ENCODE measurements around the gene RTRAF. TPM values are rescaled to one million over a fixed set of nuclear protein-coding genes. Genes with fewer than 3 reads are reported as not detected.

The RTRAF gene
- total RNA-seq, 1 donor from 2014 or later, result 276 TPM

DNA sequence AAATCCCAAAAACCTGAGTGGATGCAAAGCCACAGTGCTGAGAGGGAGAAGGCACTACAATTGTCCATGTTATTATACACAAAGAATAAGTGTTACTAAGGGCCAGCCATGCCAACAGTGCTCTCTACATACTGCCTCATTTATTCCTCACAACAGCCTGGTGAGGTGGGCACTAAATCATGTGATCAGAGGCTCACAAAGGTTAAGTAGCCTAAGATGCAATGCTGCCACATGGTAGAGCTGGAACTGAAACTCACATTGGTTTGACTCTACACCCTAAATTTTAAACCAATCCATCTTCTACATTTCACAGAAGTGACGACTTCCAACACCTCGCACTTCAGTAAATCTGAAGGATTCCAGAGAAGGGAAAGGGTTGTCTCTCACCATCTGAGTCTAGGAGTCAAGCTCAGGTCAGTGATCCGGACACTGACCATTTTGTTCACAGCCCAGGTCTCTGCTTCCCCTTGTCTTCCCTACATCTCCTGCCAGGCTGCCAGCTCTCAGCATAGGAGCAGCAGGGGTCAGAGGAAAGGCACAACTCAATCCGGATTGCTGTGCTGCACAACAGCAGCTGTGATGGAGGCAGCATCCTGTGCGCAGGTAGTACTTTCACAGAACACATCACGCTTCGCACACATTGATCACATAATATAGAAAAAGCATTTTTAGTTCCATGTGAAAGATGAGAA lies 49.9 kb downstream of the RTRAF start:
- ATAC-seq, result no peak
- intact Hi-C loops (cut with DNase I), result no loop called here
- DNase-seq (ENCODE audit: missing footprints), result no peak

DNA sequence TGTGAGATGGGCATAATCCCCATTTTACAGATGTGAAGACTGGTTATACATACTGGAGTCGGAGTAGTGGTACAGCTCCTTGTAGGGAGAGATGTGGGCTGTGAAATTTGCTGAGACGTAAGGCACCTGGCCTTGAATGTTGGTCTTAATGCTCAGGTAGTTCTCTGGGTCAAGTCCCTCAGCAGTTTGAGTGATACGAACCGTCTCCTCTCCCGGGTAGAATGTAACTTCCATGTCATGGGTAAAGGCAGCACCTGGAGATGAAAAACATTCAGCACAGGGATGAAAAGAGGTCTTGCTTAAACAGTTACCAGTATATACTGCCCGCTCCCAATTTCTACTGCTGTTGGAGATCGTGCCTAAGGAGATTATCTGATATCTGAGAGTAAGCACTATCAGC lies 51.3 kb downstream of the RTRAF start:
- ATAC-seq (no peak), DNase-seq (ENCODE audit: missing footprints) (no peak)
- intact Hi-C loops (cut with DNase I), result no loop called here

GRCh38 chr14:52042371-52043289 lies 53.3 kb downstream of the RTRAF start:
- intact Hi-C loops (cut with DNase I), result no loop called here
- DNase-seq (ENCODE audit: missing footprints) (no peak), ATAC-seq (no peak)

- intact Hi-C loops (cut with DNase I), result no loop called here
Observed at GRCh38 chr14:52043690-52044089, 54.3 kb downstream of the RTRAF start.

GRCh38 chr14:52044791-52045522 lies 55.6 kb downstream of the RTRAF start:
- DNase-seq (ENCODE audit: missing footprints), result no peak
- intact Hi-C loops (cut with DNase I), result no loop called here
- no peak for ATAC-seq

More at GRCh38 chr14:52043690-52044089, 54.3 kb downstream of the RTRAF start:
- DNase-seq (ENCODE audit: missing footprints), result no peak
- peak; percentile 44 for ATAC-seq

- ATAC-seq (peak; percentile 52), DNase-seq (ENCODE audit: missing footprints) (no peak)
- intact Hi-C loops (cut with DNase I), result no loop called here
Observed at GRCh38 chr14:52046376-52046917, 57.1 kb downstream of the RTRAF start.

GRCh38 chr14:52048116-52048515 lies 58.8 kb downstream of the RTRAF start:
- ATAC-seq, result no peak
- intact Hi-C loops (cut with DNase I), result no loop called here
- DNase-seq (ENCODE audit: missing footprints), result no peak

- no peak for ATAC-seq
- DNase-seq (ENCODE audit: missing footprints), result no peak
- intact Hi-C loops (cut with DNase I), result no loop called here
Observed at GRCh38 chr14:52048641-52049204, 59.4 kb downstream of the RTRAF start.

GRCh38 chr14:52049271-52049670 lies 59.9 kb downstream of the RTRAF start:
- DNase-seq (ENCODE audit: missing footprints) (no peak), ATAC-seq (no peak)
- intact Hi-C loops (cut with DNase I), result no loop called here

GRCh38 chr14:52049721-52050588 lies 60.6 kb downstream of the RTRAF start:
- DNase-seq (ENCODE audit: missing footprints) (no peak), ATAC-seq (no peak)
- intact Hi-C loops (cut with DNase I), result no loop called here

DNA sequence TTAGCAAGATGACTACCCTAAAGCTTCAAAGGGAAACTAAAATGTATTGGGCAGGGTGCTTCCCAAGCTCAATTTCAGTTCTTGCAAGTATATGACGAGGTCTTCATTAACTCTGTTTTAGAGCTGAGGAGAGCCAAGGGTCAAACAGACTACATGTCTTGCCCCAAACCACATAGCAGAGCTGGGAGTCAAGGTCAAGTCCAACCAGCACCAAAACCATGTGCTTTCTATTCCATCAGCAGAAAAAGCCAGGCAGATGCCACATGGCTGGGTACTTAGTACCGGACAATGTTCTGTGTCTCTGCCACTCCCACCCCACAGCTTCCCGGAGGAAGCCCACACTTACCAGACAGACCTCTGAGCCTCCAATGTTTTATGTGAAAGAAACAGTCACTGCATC lies 61.9 kb downstream of the RTRAF start:
- intact Hi-C loops (cut with DNase I), result no loop called here
- no peak for ATAC-seq
- DNase-seq (ENCODE audit: missing footprints), result no peak

DNA sequence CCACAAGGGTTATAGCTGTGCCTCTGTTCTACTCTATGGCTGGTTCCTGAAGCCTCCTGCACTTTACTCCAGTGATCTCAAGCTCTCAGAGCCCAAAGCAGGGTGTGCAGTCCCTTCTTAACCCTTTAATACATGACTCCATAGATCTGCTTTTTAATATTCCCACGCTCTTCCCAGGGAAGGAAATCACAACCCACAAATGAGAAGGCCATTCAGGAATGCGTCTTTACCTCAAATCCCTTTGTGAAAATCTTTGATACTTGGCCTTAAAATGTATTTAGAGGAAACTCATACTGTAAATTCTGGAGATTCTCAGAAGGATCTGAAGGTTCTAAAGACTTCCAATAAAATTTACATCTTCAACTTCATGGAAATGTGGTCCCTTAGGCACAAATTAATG lies 62.5 kb downstream of the RTRAF start:
- ATAC-seq (no peak), DNase-seq (ENCODE audit: missing footprints) (no peak)
- intact Hi-C loops (cut with DNase I), result no loop called here

GRCh38 chr14:52052288-52052943 lies 63.1 kb downstream of the RTRAF start:
- intact Hi-C loops (cut with DNase I), result no loop called here
- ATAC-seq (peak; percentile 35), DNase-seq (ENCODE audit: missing footprints) (no peak)

DNA sequence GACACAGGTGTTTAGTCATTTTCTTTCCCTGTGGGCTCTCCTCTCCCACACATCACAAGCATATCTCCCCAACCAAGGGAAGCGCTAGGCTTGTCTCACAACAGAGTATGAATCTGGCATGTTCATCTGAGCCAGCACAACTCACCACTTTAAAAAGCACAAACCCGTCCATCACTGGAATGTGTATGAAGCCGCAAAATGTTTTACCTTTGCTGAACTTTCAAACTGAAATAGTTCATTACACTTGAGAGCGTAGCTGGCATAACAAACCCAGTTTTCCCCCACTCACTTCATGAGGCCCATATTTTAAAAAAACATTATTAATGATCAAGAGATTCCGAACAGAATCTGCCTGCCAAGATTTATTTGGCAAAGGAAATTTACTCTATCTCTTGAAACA lies 63.7 kb downstream of the RTRAF start:
- no peak for DNase-seq (ENCODE audit: missing footprints)
- intact Hi-C loops (cut with DNase I), result no loop called here
- ATAC-seq, result peak; percentile 12

- no peak for ATAC-seq
- DNase-seq (ENCODE audit: missing footprints), result no peak
- intact Hi-C loops (cut with DNase I), result no loop called here
Observed at GRCh38 chr14:52054678-52055077, 65.3 kb downstream of the RTRAF start.

DNA sequence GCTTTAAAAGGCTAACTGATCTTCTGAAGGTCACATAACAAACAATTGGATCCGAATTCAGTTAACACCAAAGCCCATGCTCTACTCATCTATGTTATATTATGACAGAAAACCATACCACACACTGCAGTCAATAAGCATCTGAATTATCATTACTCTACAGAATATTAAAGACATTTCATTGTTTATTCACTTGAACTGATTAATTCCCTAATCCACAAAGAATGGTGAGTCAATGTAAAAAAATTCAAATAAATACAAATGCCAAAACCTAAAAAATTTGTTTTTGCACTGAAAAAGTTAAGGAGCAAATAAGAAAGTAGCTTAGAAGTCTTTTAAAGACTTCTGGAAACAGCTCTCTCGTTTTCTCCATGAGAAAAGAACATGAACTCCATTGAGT lies 65.8 kb downstream of the RTRAF start:
- no peak for ATAC-seq
- intact Hi-C loops (cut with DNase I), result no loop called here
- DNase-seq (ENCODE audit: missing footprints), result no peak

DNA sequence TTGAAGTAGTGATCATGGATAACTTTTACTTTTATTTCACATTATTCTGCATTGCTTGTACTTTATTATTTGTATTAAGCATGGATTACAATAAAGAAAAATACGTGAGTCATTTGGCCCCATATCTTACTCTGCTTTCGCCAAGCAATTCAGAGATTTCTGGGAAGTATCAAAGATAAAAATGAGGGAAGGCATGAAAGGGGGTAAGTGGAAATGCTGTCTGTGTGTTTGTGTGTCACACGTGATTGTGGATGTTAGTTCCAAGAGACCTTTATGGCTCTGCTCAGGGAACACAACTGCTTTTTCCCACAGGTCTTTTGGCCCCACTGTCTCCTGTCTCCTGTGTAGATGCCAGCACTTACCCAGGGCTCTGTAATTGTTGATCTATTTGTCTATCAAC lies 69.0 kb downstream of the RTRAF start:
- DNase-seq (ENCODE audit: missing footprints) (no peak), ATAC-seq (no peak)
- intact Hi-C loops (cut with DNase I), result no loop called here

DNA sequence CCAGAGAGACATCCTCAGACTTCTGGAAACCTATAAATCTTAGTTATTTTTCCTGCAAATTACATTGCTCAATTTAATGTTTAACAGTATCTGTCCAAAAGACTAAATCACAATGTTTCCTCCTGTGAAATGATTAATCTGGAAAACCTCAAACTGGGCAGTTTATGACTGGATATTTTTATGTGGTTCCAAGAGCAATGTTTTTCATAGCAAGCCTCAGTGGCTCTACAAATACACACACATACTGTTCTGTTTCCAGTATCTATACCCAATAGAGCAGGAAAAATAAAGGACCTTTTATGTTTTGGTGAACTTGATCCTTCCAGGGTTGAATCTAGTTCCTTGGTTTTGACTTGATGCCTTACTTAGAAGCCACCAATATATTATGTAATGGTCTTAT lies 70.3 kb downstream of the RTRAF start:
- DNase-seq (ENCODE audit: missing footprints) (no peak), ATAC-seq (no peak)
- intact Hi-C loops (cut with DNase I), result no loop called here
